Measurements from ENCODE around the gene DDHD1. TPM values are rescaled to one million over a fixed set of nuclear protein-coding genes. Genes with fewer than 3 reads are reported as not detected.
"Not testable (repeated sequence)": the region's sequence is repeated elsewhere in the genome, so short reads cannot be mapped to it uniquely, and the experiment has no call there.

DDHD1 gene
- total and polyA plus RNA-seq, 5 donors from 2014 or later, result 8.3 to 81.7 (median 10.2) TPM

- Mint-ChIP-seq H3K9me3 (peaks cover 3 to 48% (median 26%) of the 10 kb centered on the region in 7 donors), H3K27me3 (no peaks in the 10 kb centered on the region), H3K4me1 (peaks cover 21 to 38% (median 23%) of the 10 kb centered on the region in 4 donors), H3K27ac (no peak overlapping the region), H3K36me3 (peaks cover 54% of the 10 kb centered on the region), H3K4me3 (no peak overlapping the region)
- Histone ChIP-seq H3K4me1 (ENCODE audit: control insufficient read depth, insufficient read depth, low read length, poor library complexity, severe bottlenecking) (no peaks in the 10 kb centered on the region), H3K27ac (ENCODE audit: insufficient read depth, low read length, poor library complexity, severe bottlenecking) (no peak overlapping the region), H3K27me3 (ENCODE audit: control insufficient read depth, insufficient read depth, low read length) (no peaks in the 10 kb centered on the region), H3K9me3 (ENCODE audit: control insufficient read depth in 2 of 2, low read length in 2 of 2) (peaks cover 30 to 47% of the 10 kb centered on the region in 2 experiments), H3K4me3 (ENCODE audit: low read depth, low read length) (no peak overlapping the region), H3K36me3 (ENCODE audit: control insufficient read depth, insufficient read depth, low read length) (peaks cover 5% of the 10 kb centered on the region)
- ATAC-seq (ENCODE audit: low read depth in 2 of 2) (no peak), DNase-seq (no peak)
These were observed 15.4 kb downstream of the DDHD1 start for GRCh38 chr14:53137568-53138203.

- not testable (repeated sequence) for ATAC-seq (ENCODE audit: low read depth in 2 of 2); H3K27me3 ChIP-seq (ENCODE audit: control insufficient read depth, insufficient read depth, low read length); H3K27ac Mint-ChIP-seq; DNase-seq; H3K9me3 Mint-ChIP-seq; H3K36me3 ChIP-seq (ENCODE audit: control insufficient read depth, insufficient read depth, low read length); H3K9me3 ChIP-seq (ENCODE audit: control insufficient read depth in 2 of 2, low read length in 2 of 2); H3K27me3 Mint-ChIP-seq; H3K4me3 Mint-ChIP-seq; H3K4me3 ChIP-seq (ENCODE audit: low read depth, low read length); H3K27ac ChIP-seq (ENCODE audit: insufficient read depth, low read length, poor library complexity, severe bottlenecking)
- peaks cover 13% of the 10 kb centered on the region for H3K36me3 Mint-ChIP-seq
- peaks cover 11% of the 10 kb centered on the region for H3K4me1 ChIP-seq (ENCODE audit: control insufficient read depth, insufficient read depth, low read length, poor library complexity, severe bottlenecking)
- H3K4me1 Mint-ChIP-seq, result peaks cover 2 to 30% (median 18%) of the 10 kb centered on the region in 4 donors
These were observed 22.6 kb downstream of the DDHD1 start for GRCh38 chr14:53130491-53130890.

GRCh38 chr14:53128303-53129028 is 24.7 kb downstream of the DDHD1 start:
- no peak for DNase-seq
- peaks cover 8 to 35% (median 19%) of the 10 kb centered on the region in 4 donors for H3K4me1 Mint-ChIP-seq
- H3K4me3 ChIP-seq (ENCODE audit: low read depth, low read length), result peak overlapping the region; percentile 86
- H3K36me3 ChIP-seq (ENCODE audit: control insufficient read depth, insufficient read depth, low read length), result no peaks in the 10 kb centered on the region
- ATAC-seq (ENCODE audit: low read depth in 2 of 2), result no peak
- H3K27ac ChIP-seq (ENCODE audit: insufficient read depth, low read length, poor library complexity, severe bottlenecking), result peak overlapping the region; percentile 75
- H3K9me3 ChIP-seq (ENCODE audit: control insufficient read depth in 2 of 2, low read length in 2 of 2), result no peaks in the 10 kb centered on the region
- peak overlapping the region in 1 of 4 donors; percentile 11 for H3K4me3 Mint-ChIP-seq
- H3K36me3 Mint-ChIP-seq, result peaks cover 4% of the 10 kb centered on the region
- H3K27me3 ChIP-seq (ENCODE audit: control insufficient read depth, insufficient read depth, low read length), result no peaks in the 10 kb centered on the region
- peaks cover 17% of the 10 kb centered on the region for H3K4me1 ChIP-seq (ENCODE audit: control insufficient read depth, insufficient read depth, low read length, poor library complexity, severe bottlenecking)
- H3K9me3 Mint-ChIP-seq, result no peaks in the 10 kb centered on the region
- H3K27ac Mint-ChIP-seq, result peak overlapping the region; percentile 0 to 33 (median 27)
- H3K27me3 Mint-ChIP-seq, result no peaks in the 10 kb centered on the region

- Histone ChIP-seq H3K4me3 (ENCODE audit: low read depth, low read length) (peak overlapping the region; percentile 86), H3K4me1 (ENCODE audit: control insufficient read depth, insufficient read depth, low read length, poor library complexity, severe bottlenecking) (peaks cover 17% of the 10 kb centered on the region), H3K27me3 (ENCODE audit: control insufficient read depth, insufficient read depth, low read length) (no peaks in the 10 kb centered on the region), H3K9me3 (ENCODE audit: control insufficient read depth in 2 of 2, low read length in 2 of 2) (no peaks in the 10 kb centered on the region), H3K36me3 (ENCODE audit: control insufficient read depth, insufficient read depth, low read length) (no peaks in the 10 kb centered on the region), H3K27ac (ENCODE audit: insufficient read depth, low read length, poor library complexity, severe bottlenecking) (peak overlapping the region; percentile 75)
- no peaks in the 10 kb centered on the region for H3K9me3 Mint-ChIP-seq
- H3K4me1 Mint-ChIP-seq, result peaks cover 11 to 35% (median 19%) of the 10 kb centered on the region in 4 donors
- peaks cover 4% of the 10 kb centered on the region for H3K36me3 Mint-ChIP-seq
- ATAC-seq (ENCODE audit: low read depth in 2 of 2), result peak in 1 of 2 donors; percentile 43
- H3K4me3 Mint-ChIP-seq, result peak overlapping the region in 3 of 4 donors; percentile 11 to 81 (median 22)
- H3K27me3 Mint-ChIP-seq, result no peaks in the 10 kb centered on the region
- no peak for DNase-seq
- H3K27ac Mint-ChIP-seq, result peak overlapping the region; percentile 27 to 72 (median 33)
These were observed 25.3 kb downstream of the DDHD1 start for GRCh38 chr14:53127832-53128231.

- Histone ChIP-seq H3K36me3 (ENCODE audit: control insufficient read depth, insufficient read depth, low read length) (no peaks in the 10 kb centered on the region), H3K27ac (ENCODE audit: insufficient read depth, low read length, poor library complexity, severe bottlenecking) (peak overlapping the region; percentile 75), H3K4me1 (ENCODE audit: control insufficient read depth, insufficient read depth, low read length, poor library complexity, severe bottlenecking) (peaks cover 17% of the 10 kb centered on the region), H3K4me3 (ENCODE audit: low read depth, low read length) (peak overlapping the region; percentile 86), H3K27me3 (ENCODE audit: control insufficient read depth, insufficient read depth, low read length) (no peaks in the 10 kb centered on the region), H3K9me3 (ENCODE audit: control insufficient read depth in 2 of 2, low read length in 2 of 2) (no peaks in the 10 kb centered on the region)
- ATAC-seq (ENCODE audit: low read depth in 2 of 2), result no peak
- Mint-ChIP-seq H3K4me3 (peak overlapping the region; percentile 63 to 82 (median 82)), H3K36me3 (peaks cover 4% of the 10 kb centered on the region), H3K27me3 (no peaks in the 10 kb centered on the region), H3K9me3 (peaks cover 0 to 1% (median 0%) of the 10 kb centered on the region in 7 donors), H3K4me1 (peaks cover 11 to 35% (median 19%) of the 10 kb centered on the region in 4 donors), H3K27ac (peak overlapping the region; percentile 68 to 95 (median 92))
- no peak for DNase-seq
These were observed 26.0 kb downstream of the DDHD1 start for GRCh38 chr14:53127151-53127550.

GRCh38 chr14:53126731-53127130 is 26.4 kb downstream of the DDHD1 start:
- Histone ChIP-seq H3K27ac (ENCODE audit: insufficient read depth, low read length, poor library complexity, severe bottlenecking) (peak overlapping the region; percentile 75), H3K36me3 (ENCODE audit: control insufficient read depth, insufficient read depth, low read length) (peaks cover 2% of the 10 kb centered on the region), H3K9me3 (ENCODE audit: control insufficient read depth in 2 of 2, low read length in 2 of 2) (no peaks in the 10 kb centered on the region), H3K4me3 (ENCODE audit: low read depth, low read length) (peak overlapping the region; percentile 86), H3K27me3 (ENCODE audit: control insufficient read depth, insufficient read depth, low read length) (no peaks in the 10 kb centered on the region), H3K4me1 (ENCODE audit: control insufficient read depth, insufficient read depth, low read length, poor library complexity, severe bottlenecking) (peaks cover 17% of the 10 kb centered on the region)
- H3K27ac Mint-ChIP-seq, result peak overlapping the region; percentile 68 to 95 (median 92)
- H3K9me3 Mint-ChIP-seq, result peaks cover 0 to 1% (median 0%) of the 10 kb centered on the region in 7 donors
- peaks cover 7% of the 10 kb centered on the region for H3K36me3 Mint-ChIP-seq
- DNase-seq (peak in 1 of 3 donors; percentile 20), ATAC-seq (ENCODE audit: low read depth in 2 of 2) (peak; percentile 28 to 44)
- peak overlapping the region; percentile 63 to 82 (median 82) for H3K4me3 Mint-ChIP-seq
- peaks cover 14 to 35% (median 20%) of the 10 kb centered on the region in 4 donors for H3K4me1 Mint-ChIP-seq
- no peaks in the 10 kb centered on the region for H3K27me3 Mint-ChIP-seq

GRCh38 chr14:53124786-53125185 is 28.3 kb downstream of the DDHD1 start:
- no peak overlapping the region for H3K4me3 Mint-ChIP-seq
- no peaks in the 10 kb centered on the region for H3K27me3 Mint-ChIP-seq
- Histone ChIP-seq H3K4me3 (ENCODE audit: low read depth, low read length) (no peak overlapping the region), H3K27ac (ENCODE audit: insufficient read depth, low read length, poor library complexity, severe bottlenecking) (no peak overlapping the region), H3K9me3 (ENCODE audit: control insufficient read depth in 2 of 2, low read length in 2 of 2) (peaks cover 0 to 5% of the 10 kb centered on the region in 2 experiments), H3K36me3 (ENCODE audit: control insufficient read depth, insufficient read depth, low read length) (peaks cover 2% of the 10 kb centered on the region), H3K4me1 (ENCODE audit: control insufficient read depth, insufficient read depth, low read length, poor library complexity, severe bottlenecking) (peaks cover 17% of the 10 kb centered on the region), H3K27me3 (ENCODE audit: control insufficient read depth, insufficient read depth, low read length) (no peaks in the 10 kb centered on the region)
- H3K9me3 Mint-ChIP-seq, result peaks cover 0 to 4% (median 0%) of the 10 kb centered on the region in 7 donors
- H3K4me1 Mint-ChIP-seq, result peaks cover 19 to 49% (median 31%) of the 10 kb centered on the region in 4 donors
- peak overlapping the region in 2 of 3 donors; percentile 2 to 48 for H3K27ac Mint-ChIP-seq
- peaks cover 11% of the 10 kb centered on the region for H3K36me3 Mint-ChIP-seq
- no peak for DNase-seq
- ATAC-seq (ENCODE audit: low read depth in 2 of 2), result no peak
